Esophagus muscularis mucosa (tissue), 4 donors: Measurements from ENCODE around the gene LRRN2. TPM values are rescaled to one million over a fixed set of nuclear protein-coding genes. Genes with fewer than 3 reads are reported as not detected.

Experiments used
- DNase-seq: peaks from one replicate; pipeline ENCODE4 v3.0.0-alpha.2; 2017; ENCODE audit errors: extremely low spot score
- H3K27ac ChIP-seq, 4 donors: fragments of 200-600 bp; sonication (generic); replicated peaks in 1 of 4; 1 replicate in 3 of 4; 2 replicates in 1 of 4; pipeline ENCODE4 v1.5.1; 2016 to 2019; ENCODE audit warnings: mild to moderate bottlenecking in 1 of 4
- H3K27me3 ChIP-seq, 4 donors: fragments of 200-600 bp; sonication (generic); one replicate each; pipeline versions ENCODE4 v1.5.1 to v1.6.0; 2016 to 2019
- H3K36me3 ChIP-seq, 4 donors: fragments of 200-600 bp; sonication (generic); one replicate each; pipeline ENCODE4 v1.5.1; 2016 to 2019
- H3K4me1 ChIP-seq, 4 donors: fragments of 200-600 bp; sonication (generic); one replicate each; pipeline ENCODE4 v1.5.1; 2016 to 2019
- H3K4me3 ChIP-seq, 4 donors: fragments of 200-600 bp; sonication (generic); 1 replicate in 2 of 4; 2 replicates in 2 of 4; pipeline ENCODE4 v1.5.1; 2016 to 2019; ENCODE audit warnings: mild to moderate bottlenecking in 4 of 4, moderate library complexity in 1 of 4
- H3K9me3 ChIP-seq, 4 donors: fragments of 200-600 bp; sonication (generic); 1 replicate in 3 of 4; 2 replicates in 1 of 4; pipeline ENCODE4 v1.5.1; 2016 to 2019
- CTCF ChIP-seq, 3 experiments: fragments of 200-600 bp in 2 of 3; fragments of 450-650 bp in 1 of 3; sonication (generic) in 2 of 3; IDR thresholded peaks; one replicate each; pipeline ENCODE4 v1.5.1; 2017 to 2019; ENCODE audit warnings: antibody characterized with exemption in 3 of 3, mild to moderate bottlenecking in 2 of 3, moderate library complexity in 1 of 3
- EP300 ChIP-seq: sonication (generic); formaldehyde crosslinking; IDR thresholded peaks from one replicate; pipeline ENCODE4 v1.6.1; 2017; ENCODE audit warnings: antibody characterized with exemption
- POLR2A ChIP-seq: fragments of 450-650 bp; IDR thresholded peaks from one replicate; pipeline ENCODE4 v1.6.1; 2017; ENCODE audit warnings: antibody characterized with exemption, moderate library complexity, mild to moderate bottlenecking, low read depth
- POLR2AphosphoS5 ChIP-seq, 2 donors: sonication (generic); formaldehyde crosslinking; IDR thresholded peaks; one replicate each; pipeline ENCODE4 v1.6.1; 2017; ENCODE audit warnings: antibody characterized with exemption in 2 of 2
- WGBS: methylation state at CpG from one replicate; pipeline ENCODE4 v1.1.5; 2018; 5-methylcytosine and 5-hydroxymethylcytosine counted together
- intact Hi-C: fragments of 100-400 bp; cut with DNase I; formaldehyde crosslinking; loops from one replicate; pipeline ENCODE4 v1.15.1; 2023
- total RNA-seq, 4 donors: library from RNA; depleted of rRNA; stranded (reverse); fragments of >200 nt; gene quantifications; one replicate each; pipeline versions ENCODE4 v1.1.0 to v1.2.1, GENCODE V29; 2016

The LRRN2 gene
- total RNA-seq, 4 donors from 2014 or later, result 3.6 to 15.2 (median 5.0) TPM

- Histone ChIP-seq H3K4me3 (no peak overlapping the region), H3K36me3 (no peaks in the 10 kb centered on the region), H3K27ac (no peak overlapping the region), H3K27me3 (no peaks in the 10 kb centered on the region), H3K4me1 (peaks cover 0 to 24% (median 21%) of the 10 kb centered on the region in 4 donors), H3K9me3 (no peaks in the 10 kb centered on the region)
- intact Hi-C loops, result no loop called here
- no peak for TF ChIP-seq CTCF (IDR thresholded peaks at IDR 0.05)
- no peak for TF ChIP-seq EP300
- no peak for TF ChIP-seq POLR2A
- no peak for TF ChIP-seq POLR2AphosphoS5 (IDR thresholded peaks at IDR 0.05)
- 80% methylated on average over 4 of the region's 4 CpGs for WGBS
- DNase-seq, result no peak
Observed at GRCh38 chr1:204704794-204705492, 19.4 kb upstream of the LRRN2 start.

- peak overlapping the region in 3 of 4 donors; percentile 25 to 49 (median 44) for H3K27ac ChIP-seq
- no peak for TF ChIP-seq CTCF (IDR thresholded peaks at IDR 0.05)
- no peak for TF ChIP-seq POLR2AphosphoS5 (IDR thresholded peaks at IDR 0.05)
- no peak for TF ChIP-seq EP300
- no peak for TF ChIP-seq POLR2A
- intact Hi-C loops, result no loop called here
- peaks cover 0 to 24% (median 21%) of the 10 kb centered on the region in 4 donors for H3K4me1 ChIP-seq
- H3K27me3 ChIP-seq, result no peaks in the 10 kb centered on the region
- DNase-seq, result no peak
- no peaks in the 10 kb centered on the region for H3K9me3 ChIP-seq
- WGBS, result 68% methylated on average over 11 of the region's 16 CpGs
- H3K4me3 ChIP-seq, result no peak overlapping the region
- H3K36me3 ChIP-seq, result no peaks in the 10 kb centered on the region
Observed at GRCh38 chr1:204703826-204704612, 18.5 kb upstream of the LRRN2 start.

- no peak for TF ChIP-seq EP300
- TF ChIP-seq POLR2AphosphoS5 (IDR thresholded peaks at IDR 0.05), result no peak
- no peak for TF ChIP-seq POLR2A
- no peak for TF ChIP-seq CTCF (IDR thresholded peaks at IDR 0.05)
- no peaks in the 10 kb centered on the region for H3K9me3 ChIP-seq
- no peaks in the 10 kb centered on the region for H3K36me3 ChIP-seq
- 22% methylated on average over 5 of the region's 5 CpGs for WGBS
- no peak for DNase-seq
- intact Hi-C loops, result no loop called here
- peak overlapping the region in 3 of 4 donors; percentile 25 to 49 (median 44) for H3K27ac ChIP-seq
- no peaks in the 10 kb centered on the region for H3K27me3 ChIP-seq
- peaks cover 0 to 24% (median 21%) of the 10 kb centered on the region in 4 donors for H3K4me1 ChIP-seq
- no peak overlapping the region for H3K4me3 ChIP-seq
Observed at GRCh38 chr1:204703268-204703664, 17.7 kb upstream of the LRRN2 start.

GRCh38 chr1:204702552-204703267 is 17.2 kb upstream of the LRRN2 start:
- 72% methylated on average over 7 of the region's 8 CpGs for WGBS
- intact Hi-C loops, result no loop called here
- H3K36me3 ChIP-seq, result no peaks in the 10 kb centered on the region
- peaks cover 0 to 24% (median 21%) of the 10 kb centered on the region in 4 donors for H3K4me1 ChIP-seq
- DNase-seq, result no peak
- peak overlapping the region in 1 of 4 donors; percentile 49 for H3K27ac ChIP-seq
- no peaks in the 10 kb centered on the region for H3K27me3 ChIP-seq
- TF ChIP-seq CTCF (IDR thresholded peaks at IDR 0.05) (no peak), POLR2AphosphoS5 (IDR thresholded peaks at IDR 0.05) (no peak), EP300 (no peak)
- no peaks in the 10 kb centered on the region for H3K9me3 ChIP-seq
- H3K4me3 ChIP-seq, result no peak overlapping the region
